Endothelial cell of umbilical vein (primary cell): Measurements from ENCODE around the gene PDSS1. TPM values are rescaled to one million over a fixed set of nuclear protein-coding genes. Genes with fewer than 3 reads are reported as not detected.

Experiments used
- BruUV-seq: library from RNA; stranded (reverse); fragments of 400-500 nt; replicated peaks from 2 replicates; lab custom pipeline; 2021; lab: Mats Ljungman, UMichigan
- CTCF ChIA-PET: fragments of 300-600, 350-600 bp; sonication (Branson Sonifier 250); formaldehyde crosslinking; loops from one replicate; lab custom pipeline; 2021; ENCODE audit warnings: antibody characterized with exemption, inconsistent platforms; lab: Charles Lee
- POLR2A ChIA-PET: fragments of 300-600, 350-600 bp; sonication (Branson Sonifier 250); formaldehyde crosslinking; loops from one replicate; lab custom pipeline; 2021; ENCODE audit warnings: antibody characterized with exemption, inconsistent platforms; lab: Charles Lee
- DNase-seq: peaks from one replicate; pipeline ENCODE4 v3.0.0-alpha.2; 2011; ENCODE audit warnings: low read depth, low spot score
- FAIRE-seq: peaks from 2 replicates; lab custom pipeline; 2011; peaks lifted over from hg19 to GRCh38; lab: Jason Lieb, UNC
- H2AFZ ChIP-seq: 2 replicates; pipeline ENCODE4 v1.6.0; 2012; ENCODE audit warnings: low read depth, low read length, control low read depth, inconsistent platforms
- H3K27ac ChIP-seq: 2 replicates; pipeline ENCODE4 v1.5.1; 2011; ENCODE audit warnings: low read depth, mild to moderate bottlenecking, control low read depth, low read length, moderate library complexity; ENCODE audit not compliant: insufficient read depth
- H3K27me3 ChIP-seq, 2 experiments: 2 replicates each; pipeline versions ENCODE4 v1.6.0 to v1.6.1; 2011; ENCODE audit warnings: low read length in 2 of 2, mixed read lengths in 1 of 2; ENCODE audit not compliant: control insufficient read depth in 2 of 2, insufficient read depth in 2 of 2
- H3K36me3 ChIP-seq, 2 experiments: 2 replicates in 1 of 2; 3 replicates in 1 of 2; pipeline ENCODE4 v1.5.1; 2011; ENCODE audit warnings: low read length in 2 of 2, mild to moderate bottlenecking in 1 of 2, moderate library complexity in 1 of 2; ENCODE audit not compliant: control insufficient read depth in 2 of 2, insufficient read depth in 2 of 2; ENCODE audit errors: extremely low read depth in 1 of 2
- H3K4me1 ChIP-seq: 3 replicates; pipeline ENCODE4 v1.5.1; 2011; ENCODE audit warnings: mild to moderate bottlenecking, low read length; ENCODE audit not compliant: control insufficient read depth, insufficient read depth; ENCODE audit errors: extremely low read depth
- H3K4me2 ChIP-seq: 2 replicates; pipeline ENCODE4 v1.6.1; 2011; ENCODE audit warnings: low read length, control low read depth, mixed read lengths; ENCODE audit not compliant: insufficient read depth
- H3K4me3 ChIP-seq, 3 experiments: fragments of 200-600 bp in 1 of 3; sonication (generic), shearing (Covaris generic) in 1 of 3; replicated peaks in 1 of 3; 2 replicates each; pipeline ENCODE4 v1.5.1; 2011 to 2016; ENCODE audit warnings: control low read depth in 3 of 3, low read length in 3 of 3, mild to moderate bottlenecking in 2 of 3, inconsistent platforms in 1 of 3, low read depth in 1 of 3, moderate library complexity in 1 of 3; ENCODE audit not compliant: insufficient read depth in 1 of 3
- H3K79me2 ChIP-seq: 2 replicates; pipeline ENCODE4 v1.6.0; 2012; ENCODE audit warnings: low read length, inconsistent platforms; ENCODE audit not compliant: control insufficient read depth, insufficient read depth
- H3K9ac ChIP-seq: replicated peaks from 2 replicates; pipeline ENCODE3; 2011; ENCODE audit warnings: low read length, control low read depth; ENCODE audit not compliant: insufficient read depth; ENCODE audit errors: extremely low read depth
- H3K9me1 ChIP-seq: replicated peaks from 3 replicates; pipeline ENCODE4 v1.6.0; 2011; ENCODE audit warnings: mild to moderate bottlenecking, low read length; ENCODE audit not compliant: control insufficient read depth, insufficient read depth; ENCODE audit errors: extremely low read depth
- H3K9me3 ChIP-seq: replicated peaks from 2 replicates; pipeline ENCODE4 v1.5.1; 2012; ENCODE audit warnings: low read length, inconsistent platforms; ENCODE audit not compliant: control insufficient read depth, insufficient read depth
- H4K20me1 ChIP-seq: replicated peaks from 2 replicates; pipeline ENCODE3; 2011; ENCODE audit warnings: mild to moderate bottlenecking, low read length; ENCODE audit not compliant: control insufficient read depth, insufficient read depth; ENCODE audit errors: extremely low read depth
- EZH2 ChIP-seq: IDR thresholded peaks from 2 replicates; pipeline ENCODE4 v1.6.1; 2012; ENCODE audit warnings: borderline replicate concordance, low read depth, mild to moderate bottlenecking, moderate library complexity, low read length, inconsistent platforms; ENCODE audit not compliant: severe bottlenecking
- FOS ChIP-seq: IDR thresholded peaks from 2 replicates; pipeline ENCODE4 v1.6.1; 2011; ENCODE audit warnings: mild to moderate bottlenecking, low read length, moderate library complexity, borderline replicate concordance; ENCODE audit not compliant: insufficient read depth
- GATA2 ChIP-seq: IDR thresholded peaks from 2 replicates; pipeline ENCODE4 v1.7.0; 2011; ENCODE audit warnings: low read depth, mild to moderate bottlenecking, moderate library complexity, mixed read lengths, low read length; ENCODE audit not compliant: insufficient read length, insufficient read depth
- JUN ChIP-seq: IDR thresholded peaks from 2 replicates; pipeline ENCODE4 v1.6.1; 2011; ENCODE audit warnings: borderline replicate concordance, low read depth; ENCODE audit not compliant: insufficient read length, insufficient read depth
- MYC ChIP-seq: IDR thresholded peaks from one replicate; pipeline ENCODE4 v1.6.1; 2011; ENCODE audit warnings: mild to moderate bottlenecking, low read depth, low read length
- POLR2A ChIP-seq: IDR thresholded peaks from 2 replicates; pipeline ENCODE4 v1.6.1; 2012; ENCODE audit warnings: low read depth, mild to moderate bottlenecking, control low read depth, low read length
- POLR2AphosphoS5 ChIP-seq: IDR thresholded peaks from 2 replicates; pipeline ENCODE4 v1.6.1; 2012; ENCODE audit warnings: low read depth, mild to moderate bottlenecking, control low read depth, low read length, moderate library complexity; ENCODE audit not compliant: insufficient read depth
- dilution Hi-C: fragments of 300-500 bp; cut with MboI; formaldehyde crosslinking; loops from one replicate; pipeline ENCODE4 v1.15.0; 2019; ENCODE audit warnings: low sequenced_read_pairs; ENCODE audit not compliant: extremely low pct_ligation_motif_present
- intact Hi-C: fragments of 100-400 bp; cut with micrococcal nuclease; formaldehyde crosslinking; loops from one replicate; pipeline ENCODE4 v1.10.0; 2022
- polyA plus RNA-seq, 4 experiments: library from polyadenylated mRNA; depleted of rRNA in 3 of 4; stranded (reverse) in 3 of 4; unstranded in 1 of 4; fragments of >200 nt; gene quantifications; 2 replicates each; pipeline versions ENCODE4 v1.2.1 to v1.2.3, GENCODE V29; 2011 to 2012; ENCODE audit warnings: missing spikeins in 1 of 4
- total RNA-seq: library from RNA; stranded (reverse); gene quantifications from 2 replicates; pipeline ENCODE4 v1.2.3, GENCODE V29; 2021
- TF ChIP-seq, protein P1 (sequence below), 2 donors: IDR thresholded peaks; 1 replicate in 1 of 2; 2 replicates in 1 of 2; pipeline ENCODE4 v1.5.1; 2011; ENCODE audit warnings: low read length in 2 of 2, mild to moderate bottlenecking in 2 of 2, moderate library complexity in 2 of 2, control low read depth in 1 of 2, inconsistent platforms in 1 of 2, low read depth in 1 of 2; ENCODE audit not compliant: insufficient read depth in 1 of 2; ENCODE audit errors: extremely low read depth in 1 of 2
- TF ChIP-seq, protein P2 (sequence below): IDR thresholded peaks from 2 replicates; pipeline ENCODE4 v1.6.1; 2011; ENCODE audit not compliant: insufficient read depth, insufficient read length

The PDSS1 gene
- total and polyA plus RNA-seq, 2 donors (not counting 3 experiments of a cell fraction or from before 2014, with no cell fraction given), result 9.1 to 11.3 TPM

DNA sequence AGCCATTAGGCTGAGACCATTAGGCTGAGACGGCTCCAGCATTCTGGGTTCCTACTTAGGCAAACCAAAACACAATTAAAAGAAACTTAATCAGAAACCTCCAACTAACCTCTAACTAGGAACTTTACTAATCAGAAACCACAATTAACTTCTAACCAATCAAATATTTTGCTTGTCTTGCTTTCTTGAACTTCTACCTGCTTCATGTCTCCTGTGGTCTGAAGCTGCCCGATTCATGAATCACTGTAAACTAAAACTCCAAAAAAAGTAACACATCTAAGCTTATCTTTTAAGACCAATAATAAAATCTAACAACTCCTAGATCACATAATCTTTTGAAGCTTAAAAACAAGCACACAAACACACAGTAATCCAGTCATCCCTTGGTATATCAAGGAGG, 76.1 kb downstream of the PDSS1 start:
- DNase-seq, result no peak
- TF ChIP-seq FOS (no peak), GATA2 (no peak)
- no peak overlapping the region for H3K4me3 ChIP-seq
- no peak overlapping the region for H2AFZ ChIP-seq
- H4K20me1 ChIP-seq, result peaks cover 11% of the 10 kb centered on the region
- H3K9me3 ChIP-seq, result no peaks in the 10 kb centered on the region
- no peak overlapping the region for H3K27ac ChIP-seq
- no TSS peak for BruUV-seq
- intact Hi-C loops (no loop called here), dilution Hi-C loops (no loop called here)
- ChIA-PET CTCF (interaction anchor here (0.8 kb wide), 1 partner anchor 48 kb away, joined by 3 read pairs; no protein-coding TSS in a partner anchor), POLR2A (no interaction called here)
- no peak overlapping the region for H3K9ac ChIP-seq
- H3K79me2 ChIP-seq, result peaks cover 60% of the 10 kb centered on the region
- no peaks in the 10 kb centered on the region for H3K9me1 ChIP-seq
- H3K36me3 ChIP-seq, result peaks cover 0 to 2% of the 10 kb centered on the region in 2 experiments
- H3K27me3 ChIP-seq, result no peaks in the 10 kb centered on the region
- FAIRE-seq, result no peak
- H3K4me2 ChIP-seq, result no peak overlapping the region
- no peaks in the 10 kb centered on the region for H3K4me1 ChIP-seq

DNA sequence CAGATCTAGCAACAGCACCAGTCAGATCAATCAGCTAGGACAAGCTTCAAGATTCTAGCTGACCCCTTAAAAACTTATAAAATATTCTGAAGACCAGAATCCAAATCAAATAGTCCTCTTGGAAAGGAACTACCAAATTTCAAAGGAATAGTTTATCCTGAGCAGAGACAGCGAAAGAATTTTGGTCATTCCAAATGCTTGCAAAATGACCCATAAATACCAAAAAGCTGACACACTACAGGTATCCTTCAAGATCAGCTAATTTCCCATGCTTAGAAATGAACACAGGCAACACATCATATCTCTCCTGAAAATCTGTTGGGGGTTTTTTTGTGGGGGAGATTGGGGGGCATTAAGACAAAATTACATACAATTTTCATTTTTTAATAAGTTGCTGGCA, 78.8 kb downstream of the PDSS1 start:
- H2AFZ ChIP-seq, result no peak overlapping the region
- H3K27ac ChIP-seq, result no peak overlapping the region
- ChIA-PET POLR2A (no interaction called here), CTCF (no interaction called here)
- H3K36me3 ChIP-seq, result peaks cover 0 to 2% of the 10 kb centered on the region in 2 experiments
- no peak overlapping the region for H3K4me2 ChIP-seq
- H3K4me1 ChIP-seq, result no peaks in the 10 kb centered on the region
- peaks cover 10% of the 10 kb centered on the region for H4K20me1 ChIP-seq
- DNase-seq, result no peak
- dilution Hi-C loops, result no loop called here
- H3K9me1 ChIP-seq, result no peaks in the 10 kb centered on the region
- H3K79me2 ChIP-seq, result peaks cover 73% of the 10 kb centered on the region
- no peak for FAIRE-seq
- intact Hi-C loops, result no loop called here
- no peak overlapping the region for H3K9ac ChIP-seq
- no TSS peak for BruUV-seq
- TF ChIP-seq, protein P1, sequence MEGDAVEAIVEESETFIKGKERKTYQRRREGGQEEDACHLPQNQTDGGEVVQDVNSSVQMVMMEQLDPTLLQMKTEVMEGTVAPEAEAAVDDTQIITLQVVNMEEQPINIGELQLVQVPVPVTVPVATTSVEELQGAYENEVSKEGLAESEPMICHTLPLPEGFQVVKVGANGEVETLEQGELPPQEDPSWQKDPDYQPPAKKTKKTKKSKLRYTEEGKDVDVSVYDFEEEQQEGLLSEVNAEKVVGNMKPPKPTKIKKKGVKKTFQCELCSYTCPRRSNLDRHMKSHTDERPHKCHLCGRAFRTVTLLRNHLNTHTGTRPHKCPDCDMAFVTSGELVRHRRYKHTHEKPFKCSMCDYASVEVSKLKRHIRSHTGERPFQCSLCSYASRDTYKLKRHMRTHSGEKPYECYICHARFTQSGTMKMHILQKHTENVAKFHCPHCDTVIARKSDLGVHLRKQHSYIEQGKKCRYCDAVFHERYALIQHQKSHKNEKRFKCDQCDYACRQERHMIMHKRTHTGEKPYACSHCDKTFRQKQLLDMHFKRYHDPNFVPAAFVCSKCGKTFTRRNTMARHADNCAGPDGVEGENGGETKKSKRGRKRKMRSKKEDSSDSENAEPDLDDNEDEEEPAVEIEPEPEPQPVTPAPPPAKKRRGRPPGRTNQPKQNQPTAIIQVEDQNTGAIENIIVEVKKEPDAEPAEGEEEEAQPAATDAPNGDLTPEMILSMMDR (IDR thresholded peaks at IDR 0.05; ENCODE audit: extremely low read depth in 1 of 2, insufficient read depth in 1 of 2, low read depth in 1 of 2, low read length in 2 of 2), result no peak
- TF ChIP-seq JUN (no peak), MYC (no peak), POLR2A (no peak), GATA2 (no peak), POLR2AphosphoS5 (no peak), EZH2 (no peak), FOS (no peak)
- TF ChIP-seq, protein P2, sequence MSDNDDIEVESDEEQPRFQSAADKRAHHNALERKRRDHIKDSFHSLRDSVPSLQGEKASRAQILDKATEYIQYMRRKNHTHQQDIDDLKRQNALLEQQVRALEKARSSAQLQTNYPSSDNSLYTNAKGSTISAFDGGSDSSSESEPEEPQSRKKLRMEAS, result no peak
- H3K4me3 ChIP-seq, result no peak overlapping the region
- H3K9me3 ChIP-seq, result no peaks in the 10 kb centered on the region
- H3K27me3 ChIP-seq, result no peaks in the 10 kb centered on the region
